Effector CD8-positive, alpha-beta T cell (primary cell): ENCODE data around the gene VPS16.

Source experiments
- DNase-seq: peaks from one replicate; lab custom pipeline; 2025; lab: John Stamatoyannopoulos, UW

VPS16 gene

DNA sequence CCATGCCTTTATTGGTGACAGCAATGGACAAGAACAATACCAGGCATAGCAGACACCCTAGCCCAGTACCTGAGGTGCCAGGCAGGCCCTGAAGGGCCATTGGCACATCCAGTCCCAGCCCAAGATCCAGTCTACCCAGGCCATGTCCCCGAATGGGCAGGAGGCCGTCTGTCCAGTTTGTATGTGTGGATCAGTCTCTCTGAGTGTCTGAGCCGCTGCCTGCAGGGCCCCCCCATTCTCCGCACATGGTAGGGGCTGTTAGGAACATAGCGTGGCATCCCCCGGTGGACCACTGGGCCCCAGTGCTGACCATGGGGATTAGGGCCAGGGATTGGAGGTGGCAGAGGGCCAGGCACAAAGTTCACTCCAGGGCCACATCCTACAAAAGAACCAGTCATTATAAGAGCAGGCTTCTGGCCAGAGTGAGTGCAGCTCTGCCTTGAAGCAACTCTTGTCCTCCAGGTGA, 5.2 kb upstream of the VPS16 start:
- no peak for DNase-seq

DNA sequence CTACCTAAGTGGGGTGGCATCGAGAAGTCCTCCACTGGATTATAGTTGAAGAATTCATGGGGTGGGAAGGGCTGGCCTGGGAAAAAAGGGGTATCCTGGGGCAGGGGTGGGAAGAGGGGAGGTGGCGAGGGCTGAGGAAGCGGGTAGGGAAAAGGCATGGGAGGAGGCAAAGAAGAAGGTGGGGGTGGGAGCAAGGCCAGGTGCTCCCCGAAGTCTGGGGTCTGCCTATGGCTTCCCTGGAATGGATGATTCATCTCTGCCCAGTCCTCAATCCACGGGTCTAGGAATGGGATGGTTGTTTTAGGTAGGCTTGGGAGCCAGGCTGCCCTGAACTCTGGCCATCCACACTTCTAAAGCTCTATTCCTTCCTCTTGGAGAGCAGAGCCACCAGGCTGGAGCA, 4.5 kb upstream of the VPS16 start:
- DNase-seq, result no peak

DNA sequence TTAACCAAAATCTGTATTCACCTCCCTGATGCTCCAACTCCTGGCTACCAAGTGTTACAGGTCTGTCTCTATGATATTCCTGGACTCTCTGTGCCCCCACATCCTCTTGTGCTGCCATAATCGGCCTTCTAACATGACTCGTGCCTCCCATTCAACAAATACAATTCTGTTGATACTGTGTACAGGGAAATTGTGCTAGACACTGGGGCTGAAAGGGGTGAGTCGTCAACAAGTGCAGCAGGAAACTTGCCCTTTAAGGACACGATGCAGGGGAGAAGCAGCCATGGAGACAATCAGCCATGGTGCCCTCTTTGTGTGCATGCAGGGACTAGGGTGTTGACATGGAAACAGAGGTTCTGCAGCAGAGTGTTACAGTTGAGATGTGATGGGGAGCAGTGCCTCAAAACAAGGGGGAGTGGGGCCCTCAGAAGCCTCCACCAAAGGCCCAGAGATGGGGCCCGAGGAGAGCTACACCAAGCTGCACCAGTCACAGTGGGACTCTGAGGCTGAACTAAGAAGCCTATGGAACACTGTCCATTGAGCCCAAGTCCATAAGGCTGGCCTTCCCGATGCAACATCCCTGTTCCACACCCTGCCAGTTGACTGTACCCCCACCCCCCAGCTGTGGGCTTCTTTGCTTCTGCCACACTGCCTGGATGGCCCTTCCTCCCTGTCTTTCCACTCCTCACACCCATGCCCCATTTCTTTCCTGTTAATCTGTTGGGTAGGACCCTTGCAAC, 3.2 kb upstream of the VPS16 start:
- DNase-seq, result no peak

DNA sequence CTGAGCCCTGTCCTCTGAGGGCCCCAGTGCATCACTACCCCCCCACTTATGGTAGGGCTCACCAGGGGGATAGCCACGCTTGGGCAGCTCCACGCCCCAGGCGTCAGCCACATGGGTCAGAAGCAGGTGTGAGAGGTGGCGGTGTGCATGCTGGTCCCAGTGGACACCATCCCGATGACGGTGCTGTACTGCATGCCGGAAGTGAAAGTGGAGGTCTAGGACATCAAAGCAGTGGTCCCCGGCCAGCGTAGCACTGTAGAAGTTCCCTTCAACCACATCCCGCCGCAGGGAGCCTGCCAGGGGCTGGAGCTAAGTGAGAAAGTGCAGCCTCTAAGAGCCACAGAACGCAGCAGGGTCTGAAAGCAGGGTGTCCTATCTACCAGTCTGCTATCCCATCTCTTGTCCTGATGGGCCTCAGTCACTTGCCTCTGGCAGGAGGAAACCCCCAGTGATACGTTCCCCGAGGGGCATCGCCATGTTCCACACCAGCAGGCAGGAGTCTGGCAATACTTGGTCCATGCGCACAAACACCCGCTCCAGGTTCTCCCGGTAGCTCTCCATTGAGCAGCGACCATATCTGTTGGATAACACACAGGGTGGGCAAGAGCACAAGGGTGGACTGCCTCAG, 2.3 kb upstream of the VPS16 start:
- DNase-seq, result no peak

DNA sequence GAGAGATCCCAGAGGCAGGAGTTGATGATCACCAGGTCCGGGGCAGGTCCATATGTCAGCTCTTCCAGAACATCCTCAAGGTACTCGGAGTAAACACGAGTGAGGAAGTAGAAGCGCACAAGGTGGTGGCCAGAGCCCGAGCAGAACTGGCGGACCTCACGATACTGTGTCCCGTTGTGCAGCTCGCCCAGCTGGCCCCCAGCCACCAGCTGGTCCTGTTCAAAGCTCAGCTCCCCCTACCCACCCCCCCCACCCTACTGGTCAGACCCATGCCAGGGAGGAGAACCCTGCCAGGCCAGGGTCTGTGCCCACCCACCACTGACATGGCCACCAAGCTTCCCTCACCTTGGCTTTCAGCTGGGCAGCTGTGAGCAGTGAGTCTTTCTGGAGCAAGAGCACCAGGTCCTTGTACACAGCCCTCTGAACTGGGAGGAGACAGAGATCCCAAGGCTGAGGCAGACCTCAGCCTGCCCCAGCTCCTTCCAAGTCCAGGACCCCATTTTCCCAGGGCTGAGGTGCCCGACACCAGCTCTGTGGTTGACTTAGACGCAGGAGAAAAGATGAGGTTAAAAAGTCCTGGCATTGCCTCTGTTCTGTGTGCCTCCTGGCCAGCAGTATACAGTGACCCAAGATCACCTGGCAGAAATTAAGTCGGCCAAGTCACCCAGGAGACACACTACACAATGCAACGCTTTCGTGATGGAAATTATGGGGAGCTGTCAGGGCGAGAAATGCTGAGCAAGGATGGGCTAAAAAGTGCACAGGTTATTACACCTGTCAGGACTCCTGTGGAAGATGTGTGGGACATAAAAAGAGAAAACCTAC, 1.5 kb upstream of the VPS16 start:
- no peak for DNase-seq

DNA sequence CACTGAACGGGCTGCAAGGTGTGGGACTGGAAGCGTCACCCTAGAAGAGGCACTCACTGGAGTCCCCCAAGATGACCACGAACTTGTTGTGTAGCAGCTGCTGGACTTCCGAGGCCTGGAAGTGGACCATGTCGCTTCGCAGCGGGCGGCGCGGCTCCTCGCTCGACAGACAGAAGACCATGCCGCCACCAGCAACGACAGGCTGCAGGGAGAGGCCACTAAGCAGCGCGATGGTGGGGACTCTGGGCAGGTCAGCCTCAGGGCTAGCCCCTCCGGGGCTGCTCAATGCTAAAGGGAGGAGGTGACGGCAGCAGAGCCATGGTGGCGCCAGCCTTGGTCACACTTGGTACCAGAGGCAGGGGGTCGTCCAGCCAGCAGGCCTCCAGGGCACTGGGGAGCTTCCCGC, 810 bp upstream of the VPS16 start:
- no peak for DNase-seq

DNA sequence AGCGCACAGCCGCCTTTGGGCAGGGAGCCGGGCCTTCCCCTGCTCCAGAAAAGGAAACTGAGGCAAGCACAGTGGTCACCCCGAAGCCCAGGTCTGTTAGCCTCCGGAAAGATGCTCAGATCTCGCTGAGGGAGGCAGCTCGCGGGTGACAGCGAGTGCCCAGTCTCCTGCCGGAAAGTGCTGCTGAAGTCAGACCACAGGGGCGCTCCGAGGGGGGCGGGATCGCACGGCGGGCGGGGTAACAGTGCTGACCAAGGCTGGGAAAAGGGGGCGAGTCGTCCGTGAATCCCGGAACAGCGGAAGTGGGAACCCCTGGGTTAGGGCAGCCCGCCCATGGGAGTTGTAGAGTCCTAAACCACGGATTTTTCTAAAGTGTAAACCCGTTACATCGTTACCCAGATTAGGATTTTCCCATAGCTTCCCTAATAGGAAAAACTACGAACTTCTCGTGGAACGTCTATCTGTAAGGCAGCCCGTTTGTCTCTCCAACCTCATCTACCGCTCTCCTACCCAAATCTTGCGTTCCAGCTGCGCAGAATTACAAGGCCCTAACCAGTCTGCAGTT, 504 bp downstream of the VPS16 start:
- DNase-seq, result peak; percentile 41

DNA sequence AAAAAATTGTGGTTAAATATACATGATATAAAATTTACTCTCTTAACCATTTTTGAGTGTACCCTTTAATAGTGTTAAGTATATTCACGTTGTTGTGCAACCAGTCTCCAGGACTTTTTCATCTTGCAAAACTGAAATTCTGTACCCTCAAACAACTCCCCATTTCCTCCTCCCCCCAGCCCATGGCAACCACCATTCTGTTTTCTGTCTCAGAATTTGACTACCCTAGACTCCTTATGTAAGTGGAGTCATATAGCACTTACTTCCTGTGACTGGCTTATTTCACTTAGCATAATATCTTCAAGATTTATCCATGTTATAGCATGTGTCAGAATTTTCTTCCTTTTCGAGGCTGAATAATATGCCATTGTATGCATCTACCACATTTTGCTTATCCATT, 5.1 kb downstream of the VPS16 start:
- DNase-seq, result no peak

DNA sequence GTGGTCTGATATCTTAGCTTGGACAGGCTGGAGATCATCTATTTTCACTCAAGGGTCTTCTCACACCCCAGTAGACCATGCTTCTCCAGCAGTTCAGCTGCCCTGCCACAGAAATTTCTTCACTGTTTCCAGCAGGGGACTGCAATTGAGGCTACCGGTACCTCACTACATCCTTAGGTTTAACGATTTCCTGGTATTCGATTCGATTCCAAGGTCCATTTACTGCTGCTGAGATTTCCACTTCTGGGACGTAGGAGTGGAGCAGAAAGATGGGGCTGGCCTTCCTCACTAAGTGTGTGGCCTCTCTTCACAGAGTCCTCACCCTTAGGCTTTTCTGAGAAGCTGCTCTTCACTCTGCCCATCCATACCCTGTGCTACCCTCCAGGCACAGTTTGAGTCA, 6.2 kb downstream of the VPS16 start:
- no peak for DNase-seq

DNA sequence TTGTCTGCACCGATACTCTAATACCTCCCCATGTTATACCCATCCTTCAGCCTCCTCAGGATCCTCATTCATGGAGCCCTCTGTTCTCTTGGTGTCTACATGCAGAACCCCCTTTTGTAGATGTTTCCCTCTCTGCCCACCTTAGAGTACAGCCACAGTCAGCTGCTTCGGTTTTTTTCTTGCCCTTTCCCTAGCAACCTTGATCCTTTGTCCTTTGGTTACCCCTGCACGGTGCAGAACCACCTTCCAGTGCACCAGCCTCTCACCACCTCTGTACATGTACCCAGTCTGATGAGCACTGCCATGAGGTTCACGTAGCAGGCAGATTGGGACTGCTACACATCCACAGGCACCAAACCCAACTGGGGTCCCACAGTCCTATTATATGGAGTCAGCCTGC, 7.3 kb downstream of the VPS16 start:
- DNase-seq, result no peak

DNA sequence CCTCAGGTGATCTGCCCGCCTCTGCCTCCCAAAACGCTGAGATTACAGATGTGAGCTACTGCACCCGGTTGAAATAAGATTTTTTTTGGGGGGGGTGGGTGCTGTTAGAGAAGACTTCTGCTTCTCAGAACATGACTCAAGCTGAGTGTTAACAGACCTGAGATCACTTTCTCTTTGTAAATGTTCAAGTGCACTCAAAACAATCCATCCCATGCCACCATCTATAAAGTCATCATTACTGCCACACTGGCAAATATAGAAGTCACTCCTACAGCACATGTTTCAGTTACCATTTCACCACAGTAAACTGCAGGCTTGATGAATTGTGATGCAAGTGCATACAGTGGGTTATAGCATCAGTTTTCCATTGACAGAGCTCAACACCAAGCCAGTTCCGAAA, 9.0 kb downstream of the VPS16 start:
- DNase-seq, result no peak

DNA sequence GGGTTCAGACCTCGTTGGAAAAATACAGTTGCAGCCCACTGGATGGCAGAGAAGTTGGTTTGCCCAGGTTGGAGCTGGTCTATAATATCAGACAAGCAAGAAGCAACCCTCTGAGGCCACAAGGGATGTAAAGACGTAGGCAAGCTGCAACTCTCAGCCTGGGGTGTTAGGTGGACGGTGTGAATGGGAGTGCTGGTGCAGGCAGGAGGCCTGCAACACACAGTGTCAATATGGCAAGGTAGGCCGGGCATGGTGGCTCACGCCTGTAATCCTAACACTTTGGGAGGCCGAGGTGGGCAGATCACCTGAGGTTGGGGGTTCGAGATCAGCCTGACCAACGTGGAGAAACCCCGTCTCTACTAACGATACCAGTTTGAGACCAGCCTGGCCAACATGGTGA, 10.5 kb downstream of the VPS16 start:
- DNase-seq, result no peak

DNA sequence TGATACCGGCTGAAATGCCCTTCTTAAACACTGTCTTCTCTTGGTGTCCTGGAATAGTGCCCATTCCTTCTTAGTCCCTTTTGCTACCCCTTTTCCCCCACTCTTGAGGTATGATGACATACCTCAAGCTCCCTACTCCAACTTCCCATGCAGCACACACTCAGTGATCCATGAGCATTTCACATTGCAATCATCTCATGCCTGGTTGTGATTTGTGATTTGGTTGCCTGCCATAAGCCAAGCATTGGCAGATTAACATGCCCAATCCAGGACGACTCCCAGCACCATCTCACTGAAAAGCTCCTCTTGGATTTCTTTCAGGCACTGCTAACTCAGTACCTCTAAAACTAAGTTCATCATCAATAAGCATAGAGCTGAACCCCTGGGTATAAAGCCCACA, 18.0 kb downstream of the VPS16 start:
- DNase-seq, result no peak

DNA sequence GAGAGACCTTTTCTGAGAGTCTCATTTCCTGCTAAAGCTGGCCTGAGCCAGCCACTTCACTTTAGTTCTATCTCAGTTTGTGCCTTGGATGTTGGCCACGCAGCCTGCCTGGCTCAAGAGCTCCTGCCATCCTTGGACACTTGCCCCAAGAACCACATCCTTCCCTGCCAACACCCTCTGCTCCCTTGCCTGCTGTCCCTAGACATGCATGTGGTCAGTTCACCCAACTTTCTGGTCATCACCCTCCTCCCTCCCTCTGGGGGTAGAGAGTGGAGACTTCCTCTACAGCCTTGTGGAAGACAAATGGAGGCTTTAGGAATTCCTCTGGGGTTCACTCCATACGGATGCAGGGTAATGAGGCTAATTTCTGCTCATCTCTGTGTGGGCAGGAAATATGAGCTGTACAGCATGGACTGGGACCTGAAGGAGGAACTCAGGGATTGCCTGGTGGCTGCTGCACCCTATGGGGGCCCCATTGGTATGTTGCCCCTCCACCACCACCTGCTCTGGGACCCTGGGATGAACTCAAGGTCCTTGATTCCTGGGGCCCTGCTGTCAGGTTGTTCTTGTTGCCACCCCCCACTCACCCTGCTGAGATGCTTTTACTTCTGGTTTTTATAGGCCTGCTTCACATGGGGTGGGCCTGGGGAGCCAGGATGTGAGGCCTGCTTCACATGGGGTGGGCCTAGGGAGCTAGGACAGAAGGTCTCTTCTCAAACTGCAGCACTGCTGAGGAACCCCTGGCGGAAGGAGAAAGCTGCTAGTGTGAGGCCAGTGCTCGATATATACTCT, 19.0 kb downstream of the VPS16 start:
- no peak for DNase-seq

DNA sequence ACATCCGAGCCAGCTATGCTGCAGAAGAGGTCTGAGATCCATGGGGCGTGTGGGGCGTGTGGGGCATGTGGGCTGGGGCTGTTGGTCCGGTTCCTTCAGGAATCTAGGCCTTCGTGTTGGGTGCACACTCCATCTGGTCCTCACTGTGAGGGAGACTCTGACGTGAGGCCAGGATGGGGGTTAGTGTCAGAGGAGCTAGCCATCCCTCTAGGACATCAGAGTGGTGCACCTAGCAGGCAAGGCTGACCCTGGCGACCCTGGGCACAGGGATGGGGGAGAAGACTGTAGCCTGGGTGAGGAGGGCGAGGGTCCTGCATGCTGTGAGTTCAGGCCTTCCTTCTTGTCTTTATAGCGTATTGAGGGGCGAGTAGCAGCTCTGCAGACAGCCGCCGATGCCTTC, 24.1 kb downstream of the VPS16 start:
- DNase-seq, result no peak

DNA sequence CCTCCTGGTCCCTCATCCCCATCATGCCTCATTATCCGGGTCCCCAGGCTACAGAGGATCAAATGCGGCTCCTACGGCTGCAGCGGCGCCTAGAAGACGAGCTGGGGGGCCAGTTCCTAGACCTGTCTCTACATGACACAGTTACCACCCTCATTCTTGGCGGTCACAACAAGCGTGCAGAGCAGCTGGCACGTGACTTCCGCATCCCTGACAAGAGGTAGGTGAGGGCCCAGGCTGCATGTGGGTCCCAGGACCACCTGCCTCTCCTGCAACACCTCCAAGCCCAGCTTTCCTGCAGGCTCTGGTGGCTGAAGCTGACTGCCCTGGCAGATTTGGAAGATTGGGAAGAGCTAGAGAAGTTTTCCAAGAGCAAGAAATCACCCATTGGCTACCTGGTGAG, 24.6 kb downstream of the VPS16 start:
- DNase-seq, result no peak

DNA sequence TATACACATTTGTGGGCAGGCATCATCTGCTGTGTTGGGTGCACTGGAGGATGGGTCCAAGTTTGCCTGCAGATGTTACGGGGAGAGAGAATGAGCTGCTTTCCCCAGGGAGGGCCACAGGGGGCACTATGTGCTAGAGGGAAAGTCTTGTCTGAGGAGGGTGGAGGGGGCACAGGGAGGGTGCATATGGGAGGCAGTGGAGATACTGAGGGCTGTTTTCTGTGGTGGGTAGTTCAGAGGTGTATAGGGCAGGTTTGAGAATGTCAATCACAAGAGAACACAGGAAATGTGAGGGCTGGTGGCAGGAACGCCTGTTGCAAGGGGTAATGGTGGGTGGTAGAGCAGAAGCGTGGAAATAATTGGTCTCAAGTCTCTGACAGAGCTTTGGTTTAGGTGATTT, 25.1 kb downstream of the VPS16 start:
- peak; percentile 13 for DNase-seq

DNA sequence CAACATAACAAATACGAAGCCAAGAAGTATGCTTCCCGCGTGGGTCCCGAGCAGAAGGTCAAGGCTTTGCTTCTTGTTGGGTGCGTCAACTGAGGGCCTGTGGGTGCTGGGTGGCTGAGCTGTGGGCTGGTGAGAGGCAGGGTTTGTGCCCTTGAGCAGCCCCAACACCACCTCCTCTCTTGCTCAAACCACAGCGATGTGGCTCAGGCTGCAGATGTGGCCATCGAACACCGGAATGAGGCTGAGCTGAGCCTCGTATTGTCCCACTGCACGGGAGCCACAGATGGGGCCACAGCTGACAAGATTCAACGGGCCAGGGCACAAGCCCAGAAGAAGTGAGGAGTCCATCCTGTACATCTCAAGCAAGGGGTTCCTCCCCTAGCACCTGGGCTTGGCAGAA, 25.7 kb downstream of the VPS16 start:
- DNase-seq, result no peak

DNA sequence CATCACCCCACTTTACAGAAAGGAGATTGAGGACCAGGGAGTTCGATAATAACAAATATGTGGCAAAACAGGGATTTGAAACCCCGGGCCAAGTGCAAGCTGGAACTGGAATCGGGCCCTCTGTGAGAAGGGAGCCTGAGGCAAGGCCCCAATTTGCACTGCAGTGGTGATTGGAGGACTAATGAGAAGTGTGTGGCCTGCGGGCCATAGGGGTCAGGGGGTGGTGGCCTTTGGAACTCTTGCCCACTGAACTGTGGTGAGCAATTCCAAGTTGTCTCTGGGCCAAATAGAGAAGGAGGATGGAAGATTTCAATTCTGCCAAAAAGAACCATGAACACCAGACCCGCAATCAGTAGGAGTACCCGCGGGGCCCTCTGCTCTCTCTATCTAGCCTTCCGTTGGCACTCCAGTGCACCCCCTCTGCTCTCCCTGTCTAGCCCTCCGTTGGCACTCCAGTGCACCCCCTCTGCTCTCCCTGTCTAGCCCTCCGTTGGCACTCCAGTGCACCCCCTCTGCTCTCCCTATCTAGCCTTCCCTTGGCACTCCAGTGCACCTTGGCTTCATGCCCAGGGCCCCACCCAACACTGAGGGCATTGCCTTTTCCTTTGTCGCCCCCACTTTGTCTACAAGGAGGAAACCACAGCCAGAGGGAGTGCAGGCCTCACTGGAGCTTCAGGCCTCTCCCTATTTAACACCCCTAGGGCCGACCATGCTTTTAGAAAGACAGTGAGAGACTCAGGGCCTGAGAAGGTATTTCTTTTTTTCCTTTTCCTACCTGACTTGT, 26.7 kb downstream of the VPS16 start:
- no peak for DNase-seq

DNA sequence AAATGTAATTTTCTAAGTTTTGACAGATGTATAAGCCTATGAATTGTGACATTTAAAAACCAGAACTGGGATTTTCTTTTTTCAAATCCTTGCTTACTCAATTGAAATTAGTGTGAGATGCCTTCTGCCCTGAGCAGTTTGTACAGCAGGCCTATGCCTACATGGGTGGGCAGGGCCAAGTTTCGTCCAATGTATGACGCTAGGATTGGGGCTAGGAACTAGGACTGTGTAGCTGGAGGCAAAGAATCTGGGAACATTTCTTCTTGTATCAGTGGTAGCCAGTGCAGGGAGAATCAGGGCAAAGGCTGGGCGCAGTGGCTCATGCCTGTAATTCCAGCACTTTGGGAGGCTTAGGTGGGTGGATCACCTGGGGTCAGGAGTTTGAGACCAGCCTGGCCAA, 28.8 kb downstream of the VPS16 start:
- DNase-seq, result no peak

DNA sequence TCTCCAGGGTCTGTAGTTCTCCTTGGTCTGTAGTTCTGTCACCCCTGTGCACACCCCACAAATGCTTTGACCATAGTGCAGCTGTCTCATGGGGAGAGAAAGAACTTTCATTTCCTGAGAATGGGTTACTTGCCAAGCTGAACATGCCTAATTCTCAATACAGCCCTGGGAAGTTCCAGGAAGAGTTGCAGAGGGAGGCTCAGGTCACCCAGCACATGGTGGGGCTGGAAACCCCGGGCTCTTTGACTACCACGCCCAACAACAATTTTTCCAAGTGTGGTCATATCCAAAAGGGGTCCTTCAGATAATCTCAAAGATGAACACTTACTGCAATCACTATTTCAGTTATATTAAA, 30.5 kb downstream of the VPS16 start:
- DNase-seq, result no peak
